ENCODE measurements around the gene PIGV.

DNA sequence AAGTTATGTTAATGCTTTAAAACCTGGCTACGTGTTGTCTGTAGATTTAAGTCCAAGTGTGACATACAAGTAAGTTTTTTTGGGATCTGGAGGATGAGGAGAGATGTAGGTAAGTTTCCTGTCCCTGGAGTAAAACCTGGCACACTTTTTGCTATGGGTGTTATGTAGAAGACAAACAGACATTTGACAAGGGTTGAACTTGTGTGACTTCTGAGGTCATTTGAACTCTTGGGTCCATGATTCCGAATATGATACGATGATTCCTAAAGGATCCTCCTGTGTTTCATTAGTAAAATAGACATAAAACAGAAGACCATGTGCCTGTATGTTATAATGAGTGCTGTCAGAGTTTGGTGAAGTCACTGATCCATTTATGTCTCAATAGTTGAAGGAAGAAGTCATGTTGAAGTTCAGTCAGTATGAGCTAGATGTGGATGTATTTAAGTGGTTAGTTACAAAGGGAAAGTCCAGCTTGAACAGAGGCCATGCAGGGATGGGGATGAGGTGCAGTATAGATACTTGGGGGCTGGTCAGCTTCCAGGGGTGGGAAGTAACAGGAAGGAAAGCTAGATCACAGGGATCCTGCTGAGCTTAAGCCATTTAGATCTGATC is 47.6 kb upstream of the PIGV start:
- TF ChIP-seq, protein P1, sequence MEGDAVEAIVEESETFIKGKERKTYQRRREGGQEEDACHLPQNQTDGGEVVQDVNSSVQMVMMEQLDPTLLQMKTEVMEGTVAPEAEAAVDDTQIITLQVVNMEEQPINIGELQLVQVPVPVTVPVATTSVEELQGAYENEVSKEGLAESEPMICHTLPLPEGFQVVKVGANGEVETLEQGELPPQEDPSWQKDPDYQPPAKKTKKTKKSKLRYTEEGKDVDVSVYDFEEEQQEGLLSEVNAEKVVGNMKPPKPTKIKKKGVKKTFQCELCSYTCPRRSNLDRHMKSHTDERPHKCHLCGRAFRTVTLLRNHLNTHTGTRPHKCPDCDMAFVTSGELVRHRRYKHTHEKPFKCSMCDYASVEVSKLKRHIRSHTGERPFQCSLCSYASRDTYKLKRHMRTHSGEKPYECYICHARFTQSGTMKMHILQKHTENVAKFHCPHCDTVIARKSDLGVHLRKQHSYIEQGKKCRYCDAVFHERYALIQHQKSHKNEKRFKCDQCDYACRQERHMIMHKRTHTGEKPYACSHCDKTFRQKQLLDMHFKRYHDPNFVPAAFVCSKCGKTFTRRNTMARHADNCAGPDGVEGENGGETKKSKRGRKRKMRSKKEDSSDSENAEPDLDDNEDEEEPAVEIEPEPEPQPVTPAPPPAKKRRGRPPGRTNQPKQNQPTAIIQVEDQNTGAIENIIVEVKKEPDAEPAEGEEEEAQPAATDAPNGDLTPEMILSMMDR (IDR thresholded peaks at IDR 0.05; ENCODE audit: low read depth, low read length, poor library complexity, severe bottlenecking), result no peak
- TF ChIP-seq EZH2phosphoT487 (IDR thresholded peaks at IDR 0.05; ENCODE audit: borderline replicate concordance, low read length), result no peak
